HepG2 (cell line): ENCODE measurements around the gene PAK1IP1. TPM values are rescaled to one million over a fixed set of nuclear protein-coding genes. Genes with fewer than 3 reads are reported as not detected.

ENCODE experiments used
- CHD2 ChIP-seq: IDR thresholded peaks from 2 replicates; pipeline ENCODE4 v1.6.1; 2011; ENCODE audit warnings: low read depth, low read length, improper control_type of control experiment
- FIP1L1 ChIP-seq: fragments of 200-400 bp; formaldehyde crosslinking; IDR thresholded peaks from 2 replicates; pipeline ENCODE4 v1.6.1; 2018; ENCODE audit warnings: low read depth, mild to moderate bottlenecking, low read length, moderate library complexity, borderline replicate concordance; ENCODE audit not compliant: insufficient read depth
- ZHX2 ChIP-seq, 2 experiments: sonication (generic) in 1 of 2; formaldehyde crosslinking in 1 of 2; IDR thresholded peaks; 2 replicates each; pipeline versions ENCODE4 v1.6.1 to v1.9.0; 2014 to 2022; ENCODE audit warnings: antibody characterized with exemption in 1 of 2, borderline replicate concordance in 1 of 2, inconsistent platforms in 1 of 2, low read depth in 1 of 2, missing genetic modification reagents in 1 of 2
- ZNF674 ChIP-seq: sonication (generic); formaldehyde crosslinking; IDR thresholded peaks from 2 replicates; pipeline ENCODE4 v1.5.0; 2020; ENCODE audit warnings: low read depth, mild to moderate bottlenecking, missing genetic modification reagents
- ZNF770 ChIP-seq: sonication (generic); formaldehyde crosslinking; IDR thresholded peaks from 2 replicates; pipeline ENCODE4 v1.5.0; 2020; ENCODE audit warnings: mild to moderate bottlenecking, missing genetic modification reagents
- polyA plus RNA-seq, 8 experiments: library from polyadenylated mRNA; depleted of rRNA in 3 of 8; stranded (reverse) in 7 of 8; unstranded in 1 of 8; fragments of >200 nt; fragmentation: Illumina TruSeq in 4 of 8; extraction: Trizol in 4 of 8; gene quantifications; 2 replicates each; pipeline versions ENCODE4 v1.2.1 to v1.2.3, GENCODE V29; 2011 to 2016; ENCODE audit warnings: low read depth in 4 of 8, missing spikeins in 1 of 8, mixed read lengths in 1 of 8; ENCODE audit not compliant: insufficient read depth in 1 of 8
- total RNA-seq, 5 experiments: library from RNA; depleted of rRNA; stranded (reverse); fragments of >200 nt; fragmentation: Illumina TruSeq; extraction: Trizol; gene quantifications; 2 replicates each; pipeline ENCODE4 v1.2.3, GENCODE V29; 2016; ENCODE audit warnings: low read depth in 1 of 5
- TF ChIP-seq, protein P1 (sequence below): sonication (generic); formaldehyde crosslinking; IDR thresholded peaks from 2 replicates; pipeline ENCODE4 v1.4.0; 2020; ENCODE audit warnings: missing genetic modification reagents; ENCODE audit errors: not compliant biosample characterization

The PAK1IP1 gene
- total and polyA plus RNA-seq, 2 of the 13 experiments (the other 11 are each of a cell fraction or from before 2014, with no cell fraction given) = 23.4 to 66.2 TPM

DNA sequence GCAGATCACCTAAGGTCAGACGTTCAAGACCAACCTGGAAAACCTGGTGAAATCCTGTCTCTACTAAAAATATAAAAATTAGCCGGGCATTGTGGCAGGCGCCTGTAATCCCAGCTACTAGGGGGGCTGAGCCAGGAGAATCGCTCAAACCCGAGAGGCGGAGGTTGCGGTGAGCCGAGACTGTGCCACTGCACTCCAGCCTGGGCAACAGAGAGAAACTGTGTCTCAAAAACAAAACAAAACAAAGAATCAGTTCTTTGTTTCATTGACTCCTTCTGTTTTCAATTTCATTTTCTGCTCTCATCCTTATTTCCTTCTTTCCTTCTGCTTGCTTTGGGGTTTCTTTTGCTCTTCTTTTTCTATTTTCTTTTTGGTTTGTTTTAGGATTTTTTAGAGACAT lies 19.2 kb downstream of the PAK1IP1 start (continued):
- TF ChIP-seq ZHX2 (IDR thresholded peaks at IDR 0.05; ENCODE audit: low read depth) (no peak), ZHX2 (CRISPR knock-in tag; IDR thresholded peaks at IDR 0.05; ENCODE audit: borderline replicate concordance) (no peak), ZNF674 (no peak), FIP1L1 (no peak), CHD2 (no peak), ZNF770 (CRISPR knock-in tag) (no peak)
- TF ChIP-seq, protein P1, sequence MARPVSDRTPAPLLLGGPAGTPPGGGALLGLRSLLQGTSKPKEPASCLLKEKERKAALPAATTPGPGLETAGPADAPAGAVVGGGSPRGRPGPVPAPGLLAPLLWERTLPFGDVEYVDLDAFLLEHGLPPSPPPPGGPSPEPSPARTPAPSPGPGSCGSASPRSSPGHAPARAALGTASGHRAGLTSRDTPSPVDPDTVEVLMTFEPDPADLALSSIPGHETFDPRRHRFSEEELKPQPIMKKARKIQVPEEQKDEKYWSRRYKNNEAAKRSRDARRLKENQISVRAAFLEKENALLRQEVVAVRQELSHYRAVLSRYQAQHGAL (CRISPR knock-in tag) = no peak
